ENCODE data around the gene RBBP8NL. TPM values are rescaled to one million over a fixed set of nuclear protein-coding genes. Genes with fewer than 3 reads are reported as not detected.

RBBP8NL gene
- total RNA-seq: not detected

- no peaks in the 10 kb centered on the region for H3K4me1 ChIP-seq
- TF ChIP-seq POLR2A (IDR thresholded peaks at IDR 0.05): no peak
- TF ChIP-seq CTCF (IDR thresholded peaks at IDR 0.05): no peak
- TF ChIP-seq EP300 (IDR thresholded peaks at IDR 0.05): no peak
- H3K27ac ChIP-seq: no peak within 1 kb of the TSS
- 66 to 71% methylated on average over 23 to 26 of the region's 28 CpGs for WGBS, 2 donors
- H3K36me3 ChIP-seq: no peaks in the 10 kb centered on the region
- DNase-seq (ENCODE audit: low spot score in 2 of 2): no peak
- H3K27me3 ChIP-seq: peaks cover 0 to 61% of the 10 kb centered on the region in 2 donors
- no peaks in the 10 kb centered on the region for H3K9me3 ChIP-seq
- no peak within 1 kb of the TSS for H3K4me3 ChIP-seq
These were observed at the start of gene RBBP8NL for GRCh38 chr20:62427172-62428001. TSS of gene RBBP8NL (minus strand) at chr20:62427539. CDS start at chr20:62419647, 7,892 bp downstream.

GRCh38 chr20:62476056-62476838, 48.9 kb upstream of the RBBP8NL start:
- Histone ChIP-seq H3K4me1 (peaks cover 0 to 29% (median 12%) of the 10 kb centered on the region in 4 donors), H3K27ac (peak overlapping the region in 1 of 4 donors; percentile 68), H3K27me3 (peaks cover 0 to 92% of the 10 kb centered on the region in 2 donors), H3K4me3 (peak overlapping the region in 3 of 4 donors; percentile 7 to 42 (median 30)), H3K9me3 (no peaks in the 10 kb centered on the region), H3K36me3 (no peaks in the 10 kb centered on the region)
- no peak for DNase-seq (ENCODE audit: low spot score in 2 of 2)
- WGBS, 2 donors: 4% methylated on average over 24 to 44 of the region's 82 CpGs
- TF ChIP-seq POLR2A (IDR thresholded peaks at IDR 0.05) (no peak), EP300 (IDR thresholded peaks at IDR 0.05) (no peak), CTCF (IDR thresholded peaks at IDR 0.05) (no peak)

GRCh38 chr20:62475772-62476055, 48.4 kb upstream of the RBBP8NL start, which contains the start of gene GATA5:
TSS of gene GATA5 (minus strand) at chr20:62475995. CDS start at chr20:62475521, 474 bp downstream.
- TF ChIP-seq EP300 (IDR thresholded peaks at IDR 0.05) (no peak), POLR2A (IDR thresholded peaks at IDR 0.05) (no peak), CTCF (IDR thresholded peaks at IDR 0.05) (no peak)
- peak within 1 kb of the TSS in 3 of 4 donors; percentile 7 to 42 (median 30) for H3K4me3 ChIP-seq
- H3K36me3 ChIP-seq: no peaks in the 10 kb centered on the region
- peaks cover 0 to 29% (median 12%) of the 10 kb centered on the region in 4 donors for H3K4me1 ChIP-seq
- DNase-seq (ENCODE audit: low spot score in 2 of 2): no peak
- 0 to 7% methylated on average over 3 to 9 of the region's 37 CpGs for WGBS, 2 donors
- H3K27me3 ChIP-seq: peaks cover 0 to 92% of the 10 kb centered on the region in 2 donors
- H3K9me3 ChIP-seq: no peaks in the 10 kb centered on the region
- peak within 1 kb of the TSS in 1 of 4 donors; percentile 68 for H3K27ac ChIP-seq

GRCh38 chr20:62475027-62475771, 47.9 kb upstream of the RBBP8NL start:
- no peak for TF ChIP-seq POLR2A (IDR thresholded peaks at IDR 0.05)

GRCh38 chr20:62474604-62475026, 47.3 kb upstream of the RBBP8NL start:
- Histone ChIP-seq H3K27ac (peak overlapping the region in 1 of 4 donors; percentile 68), H3K36me3 (no peaks in the 10 kb centered on the region), H3K9me3 (no peaks in the 10 kb centered on the region), H3K4me3 (peak overlapping the region in 1 of 4 donors; percentile 19), H3K4me1 (peaks cover 0 to 29% (median 12%) of the 10 kb centered on the region in 4 donors), H3K27me3 (peaks cover 0 to 93% of the 10 kb centered on the region in 2 donors)
- DNase-seq (ENCODE audit: low spot score in 2 of 2): no peak
- no peak for TF ChIP-seq POLR2A (IDR thresholded peaks at IDR 0.05)
- no peak for TF ChIP-seq CTCF (IDR thresholded peaks at IDR 0.05)
- no peak for TF ChIP-seq EP300 (IDR thresholded peaks at IDR 0.05)
- 6 to 7% methylated on average over 23 of the region's 25 CpGs for WGBS, 2 donors

More at GRCh38 chr20:62475027-62475771, 47.9 kb upstream of the RBBP8NL start:
- H3K36me3 ChIP-seq: no peaks in the 10 kb centered on the region
- H3K4me1 ChIP-seq: peaks cover 0 to 29% (median 12%) of the 10 kb centered on the region in 4 donors
- no peaks in the 10 kb centered on the region for H3K9me3 ChIP-seq
- peak overlapping the region in 2 of 4 donors; percentile 19 to 42 for H3K4me3 ChIP-seq
- peaks cover 0 to 92% of the 10 kb centered on the region in 2 donors for H3K27me3 ChIP-seq
- H3K27ac ChIP-seq: peak overlapping the region in 1 of 4 donors; percentile 68
- no peak for DNase-seq (ENCODE audit: low spot score in 2 of 2)
- WGBS, 2 donors: 1 to 8% methylated on average over 32 to 43 of the region's 93 CpGs

Measured in tibial nerve (tissue), 4 donors.